Measurements from ENCODE around the gene OTUD7B.

The OTUD7B gene

GRCh38 chr1:149933208-149933607 is 77.3 kb downstream of the OTUD7B start:
- no peaks in the 10 kb centered on the region; the same call in 1 of the 2 replicates for H3K36me3 ChIP-seq (ENCODE audit: control insufficient read depth, insufficient read depth, low read length)
- no peak overlapping the region for H3K27ac ChIP-seq (ENCODE audit: low read depth, low read length)
- no peaks in the 10 kb centered on the region for H3K9me3 ChIP-seq (ENCODE audit: control insufficient read depth, insufficient read depth, low read depth, low read length)
- H3K4me3 ChIP-seq (ENCODE audit: low read depth, low read length) = no peak overlapping the region
- no peak overlapping the region for H3K9ac ChIP-seq (ENCODE audit: low read length)
- no peaks in the 10 kb centered on the region for H3K27me3 ChIP-seq (ENCODE audit: control insufficient read depth, insufficient read depth, low read length)
- peaks cover 30% of the 10 kb centered on the region for H3K4me1 ChIP-seq (ENCODE audit: control insufficient read depth, insufficient read depth, low read length)

GRCh38 chr1:149932474-149932873 is 78.1 kb downstream of the OTUD7B start:
- H3K4me1 ChIP-seq (ENCODE audit: control insufficient read depth, insufficient read depth, low read length) = peaks cover 23% of the 10 kb centered on the region
- H3K27ac ChIP-seq (ENCODE audit: low read depth, low read length) = no peak overlapping the region
- no peaks in the 10 kb centered on the region for H3K27me3 ChIP-seq (ENCODE audit: control insufficient read depth, insufficient read depth, low read length)
- H3K4me3 ChIP-seq (ENCODE audit: low read depth, low read length) = no peak overlapping the region
- H3K9ac ChIP-seq (ENCODE audit: low read length) = no peak overlapping the region
- no peaks in the 10 kb centered on the region for H3K9me3 ChIP-seq (ENCODE audit: control insufficient read depth, insufficient read depth, low read depth, low read length)
- H3K36me3 ChIP-seq (ENCODE audit: control insufficient read depth, insufficient read depth, low read length) = no peaks in the 10 kb centered on the region; the same call in 1 of the 2 replicates

GRCh38 chr1:149931212-149931790 is 79.2 kb downstream of the OTUD7B start:
- H3K36me3 ChIP-seq (ENCODE audit: control insufficient read depth, insufficient read depth, low read length) = peaks cover 6% of the 10 kb centered on the region
- no peaks in the 10 kb centered on the region for H3K27me3 ChIP-seq (ENCODE audit: control insufficient read depth, insufficient read depth, low read length)
- peaks cover 16% of the 10 kb centered on the region for H3K4me1 ChIP-seq (ENCODE audit: control insufficient read depth, insufficient read depth, low read length)
- no peak overlapping the region for H3K27ac ChIP-seq (ENCODE audit: low read depth, low read length)
- H3K4me3 ChIP-seq (ENCODE audit: low read depth, low read length) = no peak overlapping the region
- no peaks in the 10 kb centered on the region for H3K9me3 ChIP-seq (ENCODE audit: control insufficient read depth, insufficient read depth, low read depth, low read length)
- no peak overlapping the region for H3K9ac ChIP-seq (ENCODE audit: low read length)

GRCh38 chr1:149929856-149930255 is 80.7 kb downstream of the OTUD7B start:
- Histone ChIP-seq H3K4me3 (ENCODE audit: low read depth, low read length) (no peak overlapping the region), H3K27ac (ENCODE audit: low read depth, low read length) (no peak overlapping the region), H3K27me3 (ENCODE audit: control insufficient read depth, insufficient read depth, low read length) (no peaks in the 10 kb centered on the region), H3K9me3 (ENCODE audit: control insufficient read depth, insufficient read depth, low read depth, low read length) (no peaks in the 10 kb centered on the region), H3K9ac (ENCODE audit: low read length) (no peak overlapping the region), H3K36me3 (ENCODE audit: control insufficient read depth, insufficient read depth, low read length) (peaks cover 20% of the 10 kb centered on the region), H3K4me1 (ENCODE audit: control insufficient read depth, insufficient read depth, low read length) (peaks cover 16% of the 10 kb centered on the region)

DNA sequence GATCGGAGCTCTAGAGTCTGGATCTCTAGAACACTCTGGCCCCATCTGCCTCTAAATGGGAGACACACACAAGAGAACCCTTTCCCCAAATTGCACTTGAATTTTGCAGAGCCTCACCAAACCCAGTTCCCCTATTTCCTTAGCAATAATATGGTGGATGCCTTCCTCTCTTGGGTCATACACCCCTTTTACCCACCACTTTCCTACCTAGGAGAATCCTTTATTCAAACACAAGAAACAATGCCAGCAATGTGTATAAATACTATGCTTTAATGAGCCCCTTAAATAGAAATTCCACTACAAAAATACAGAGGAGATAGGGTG is 82.2 kb downstream of the OTUD7B start:
- Histone ChIP-seq H3K9ac (ENCODE audit: low read length) (peak overlapping the region; percentile 93), H3K4me3 (ENCODE audit: low read depth, low read length) (peak overlapping the region; percentile 96)

GRCh38 chr1:149927563-149928400 is 82.7 kb downstream of the OTUD7B start, which contains the start of gene SF3B4:
TSS of gene SF3B4 (minus strand) at chr1:149927803. CDS start at chr1:149927759, 44 bp downstream.
- Histone ChIP-seq H3K4me1 (ENCODE audit: control insufficient read depth, insufficient read depth, low read length) (peaks cover 16% of the 10 kb centered on the region), H3K36me3 (ENCODE audit: control insufficient read depth, insufficient read depth, low read length) (peaks cover 41% of the 10 kb centered on the region), H3K9ac (ENCODE audit: low read length) (peak within 1 kb of the TSS; percentile 93), H3K4me3 (ENCODE audit: low read depth, low read length) (peak within 1 kb of the TSS; percentile 96), H3K27ac (ENCODE audit: low read depth, low read length) (peak within 1 kb of the TSS; percentile 94), H3K27me3 (ENCODE audit: control insufficient read depth, insufficient read depth, low read length) (no peaks in the 10 kb centered on the region), H3K9me3 (ENCODE audit: control insufficient read depth, insufficient read depth, low read depth, low read length) (no peaks in the 10 kb centered on the region)

More for the DNA sequence above, 82.2 kb downstream of the OTUD7B start:
- H3K9me3 ChIP-seq (ENCODE audit: control insufficient read depth, insufficient read depth, low read depth, low read length) = no peaks in the 10 kb centered on the region
- H3K4me1 ChIP-seq (ENCODE audit: control insufficient read depth, insufficient read depth, low read length) = peaks cover 16% of the 10 kb centered on the region
- H3K27me3 ChIP-seq (ENCODE audit: control insufficient read depth, insufficient read depth, low read length) = no peaks in the 10 kb centered on the region
- peaks cover 35% of the 10 kb centered on the region for H3K36me3 ChIP-seq (ENCODE audit: control insufficient read depth, insufficient read depth, low read length)
- peak overlapping the region; percentile 94 for H3K27ac ChIP-seq (ENCODE audit: low read depth, low read length)

GRCh38 chr1:149927056-149927562 is 83.4 kb downstream of the OTUD7B start:
- H3K27ac ChIP-seq (ENCODE audit: low read depth, low read length) = peak overlapping the region; percentile 94
- peaks cover 16% of the 10 kb centered on the region for H3K4me1 ChIP-seq (ENCODE audit: control insufficient read depth, insufficient read depth, low read length)
- H3K9ac ChIP-seq (ENCODE audit: low read length) = peak overlapping the region; percentile 93
- peaks cover 46% of the 10 kb centered on the region for H3K36me3 ChIP-seq (ENCODE audit: control insufficient read depth, insufficient read depth, low read length)
- no peaks in the 10 kb centered on the region for H3K9me3 ChIP-seq (ENCODE audit: control insufficient read depth, insufficient read depth, low read depth, low read length)
- peak overlapping the region; percentile 96 for H3K4me3 ChIP-seq (ENCODE audit: low read depth, low read length)
- H3K27me3 ChIP-seq (ENCODE audit: control insufficient read depth, insufficient read depth, low read length) = no peaks in the 10 kb centered on the region

DNA sequence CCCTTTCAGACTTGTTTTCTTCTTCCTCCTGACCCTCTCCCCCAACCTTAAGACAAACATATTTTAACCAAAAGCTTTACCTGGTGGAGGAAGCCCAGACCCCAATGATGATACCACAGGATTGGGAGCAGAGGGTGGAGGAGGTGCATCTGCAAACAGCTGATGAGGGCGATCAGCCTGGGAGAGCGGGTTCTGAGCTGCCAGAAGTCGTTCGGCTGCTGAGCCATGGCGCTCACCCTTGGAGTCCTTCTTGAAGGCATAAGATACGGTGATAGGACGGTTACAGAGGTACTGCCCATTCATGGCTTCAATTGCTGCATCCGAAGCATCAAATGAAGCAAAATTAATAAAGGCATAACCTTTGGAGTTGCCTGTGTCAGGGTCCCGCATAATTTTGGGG is 84.2 kb downstream of the OTUD7B start:
- H3K36me3 ChIP-seq (ENCODE audit: control insufficient read depth, insufficient read depth, low read length) = peaks cover 46% of the 10 kb centered on the region

GRCh38 chr1:149925751-149926150 is 84.8 kb downstream of the OTUD7B start:
- Histone ChIP-seq H3K27ac (ENCODE audit: low read depth, low read length) (no peak overlapping the region), H3K9me3 (ENCODE audit: control insufficient read depth, insufficient read depth, low read depth, low read length) (no peaks in the 10 kb centered on the region), H3K4me3 (ENCODE audit: low read depth, low read length) (peak overlapping the region; percentile 96; the same call in 1 of the 2 replicates), H3K36me3 (ENCODE audit: control insufficient read depth, insufficient read depth, low read length) (peaks cover 46% of the 10 kb centered on the region), H3K27me3 (ENCODE audit: control insufficient read depth, insufficient read depth, low read length) (no peaks in the 10 kb centered on the region), H3K4me1 (ENCODE audit: control insufficient read depth, insufficient read depth, low read length) (peaks cover 16% of the 10 kb centered on the region), H3K9ac (ENCODE audit: low read length) (no peak overlapping the region)

More for the DNA sequence above, 84.2 kb downstream of the OTUD7B start:
- H3K27me3 ChIP-seq (ENCODE audit: control insufficient read depth, insufficient read depth, low read length) = no peaks in the 10 kb centered on the region
- H3K4me1 ChIP-seq (ENCODE audit: control insufficient read depth, insufficient read depth, low read length) = peaks cover 16% of the 10 kb centered on the region
- no peaks in the 10 kb centered on the region for H3K9me3 ChIP-seq (ENCODE audit: control insufficient read depth, insufficient read depth, low read depth, low read length)
- no peak overlapping the region for H3K9ac ChIP-seq (ENCODE audit: low read length)
- no peak overlapping the region for H3K27ac ChIP-seq (ENCODE audit: low read depth, low read length)
- H3K4me3 ChIP-seq (ENCODE audit: low read depth, low read length) = peak overlapping the region; percentile 96; the same call in 1 of the 2 replicates

GRCh38 chr1:149925345-149925744 is 85.2 kb downstream of the OTUD7B start:
- Histone ChIP-seq H3K9me3 (ENCODE audit: control insufficient read depth, insufficient read depth, low read depth, low read length) (no peaks in the 10 kb centered on the region), H3K9ac (ENCODE audit: low read length) (no peak overlapping the region), H3K27ac (ENCODE audit: low read depth, low read length) (no peak overlapping the region), H3K36me3 (ENCODE audit: control insufficient read depth, insufficient read depth, low read length) (peaks cover 46% of the 10 kb centered on the region), H3K4me3 (ENCODE audit: low read depth, low read length) (no peak overlapping the region), H3K27me3 (ENCODE audit: control insufficient read depth, insufficient read depth, low read length) (no peaks in the 10 kb centered on the region), H3K4me1 (ENCODE audit: control insufficient read depth, insufficient read depth, low read length) (peaks cover 16% of the 10 kb centered on the region)

- Histone ChIP-seq H3K27me3 (ENCODE audit: control insufficient read depth, insufficient read depth, low read length) (no peaks in the 10 kb centered on the region), H3K4me1 (ENCODE audit: control insufficient read depth, insufficient read depth, low read length) (peaks cover 12% of the 10 kb centered on the region), H3K27ac (ENCODE audit: low read depth, low read length) (no peak overlapping the region), H3K4me3 (ENCODE audit: low read depth, low read length) (no peak overlapping the region), H3K9me3 (ENCODE audit: control insufficient read depth, insufficient read depth, low read depth, low read length) (no peaks in the 10 kb centered on the region), H3K9ac (ENCODE audit: low read length) (no peak overlapping the region), H3K36me3 (ENCODE audit: control insufficient read depth, insufficient read depth, low read length) (peaks cover 46% of the 10 kb centered on the region)
These were observed 86.9 kb downstream of the OTUD7B start for GRCh38 chr1:149923626-149924025.
